HCT116 (cell line): ENCODE measurements around the gene CYSLTR2. TPM values are rescaled to one million over a fixed set of nuclear protein-coding genes. Genes with fewer than 3 reads are reported as not detected.

Experiments used
- ATAC-seq: fragments of 200-7000 bp; cut with Tn5 transposase; 2 replicates; pipeline ENCODE4 v1.9.1; 2020; ENCODE audit warnings: mild to moderate bottlenecking, moderate library complexity
- BruUV-seq: library from RNA; stranded (reverse); fragments of 400-500 nt; replicated peaks from 2 replicates; lab custom pipeline; 2021; lab: Mats Ljungman, UMichigan
- CTCF ChIA-PET: fragments of 300-600 bp; sonication (Branson Sonifier 250); formaldehyde crosslinking; loops from one replicate; lab custom pipeline; 2021; ENCODE audit warnings: antibody characterized with exemption; lab: Charles Lee
- POLR2A ChIA-PET: fragments of 300-600, 350-600 bp; sonication (Branson Sonifier 250); formaldehyde crosslinking; loops from one replicate; lab custom pipeline; 2021; ENCODE audit warnings: antibody characterized with exemption; lab: Charles Lee
- RAD21 ChIA-PET, 2 experiments: fragments of 300-600 bp; sonication (Branson Sonifier 250); formaldehyde crosslinking; loops; one replicate each; lab custom pipeline; 2023; ENCODE audit warnings: low total read pairs in 2 of 2; ENCODE audit not compliant: uncharacterized antibody in 2 of 2, unreplicated experiment in 2 of 2, low non-redundant PET in 1 of 2; lab: Charles Lee
- DNase-seq: peaks from one replicate; pipeline ENCODE4 v3.0.0-alpha.2; 2010; ENCODE audit warnings: low read depth, low spot score
- H2AFZ ChIP-seq: fragments of 200-600 bp; shearing (Covaris generic), sonication (generic); 2 replicates; pipeline ENCODE4 v1.6.1; 2017; ENCODE audit warnings: low read depth, mixed run types, mixed read lengths, antibody characterized with exemption, low read length; ENCODE audit not compliant: poor library complexity, severe bottlenecking
- H3K27ac ChIP-seq: 2 replicates; pipeline ENCODE4 v1.5.1; 2012; ENCODE audit warnings: low read depth, low read length
- H3K27me3 ChIP-seq: fragments of 200-600 bp; sonication (generic); 2 replicates; pipeline ENCODE4 v1.6.1; 2016; ENCODE audit warnings: mixed run types, low read length, mixed read lengths; ENCODE audit not compliant: insufficient read depth
- H3K36me3 ChIP-seq, 2 experiments: fragments of 200-500 bp in 1 of 2; fragments of 200-600 bp in 1 of 2; sonication (Bioruptor generic) in 1 of 2; sonication (generic) in 1 of 2; 2 replicates each; pipeline versions ENCODE4 v1.5.1 to v1.6.1; 2014 to 2016; ENCODE audit warnings: low read length in 2 of 2, inconsistent platforms in 1 of 2, mixed read lengths in 1 of 2, mixed run types in 1 of 2; ENCODE audit not compliant: insufficient read depth in 2 of 2, control insufficient read depth in 1 of 2
- H3K4me1 ChIP-seq, 2 experiments: fragments of 200-600 bp in 1 of 2; sonication (generic) in 1 of 2; 2 replicates each; pipeline versions ENCODE4 v1.5.1 to v1.6.1; 2012 to 2017; ENCODE audit warnings: low read length in 2 of 2, inconsistent platforms in 1 of 2, mild to moderate bottlenecking in 1 of 2, mixed read lengths in 1 of 2, mixed run types in 1 of 2, moderate library complexity in 1 of 2; ENCODE audit not compliant: insufficient read depth in 2 of 2, control insufficient read depth in 1 of 2
- H3K4me2 ChIP-seq: fragments of 200-600 bp; sonication (generic); 2 replicates; pipeline ENCODE4 v1.6.1; 2017; ENCODE audit warnings: mixed run types, low read length, mixed read lengths
- H3K4me3 ChIP-seq, 2 experiments: fragments of 200-600 bp in 1 of 2; sonication (generic) in 1 of 2; replicated peaks in 1 of 2; 2 replicates each; pipeline ENCODE4 v1.5.1; 2011 to 2016; ENCODE audit warnings: low read length in 2 of 2, control low read depth in 1 of 2, low read depth in 1 of 2, mild to moderate bottlenecking in 1 of 2, mixed read lengths in 1 of 2, mixed run types in 1 of 2
- H3K79me2 ChIP-seq: fragments of 200-600 bp; sonication (generic); 2 replicates; pipeline ENCODE4 v1.6.1; 2017; ENCODE audit warnings: mild to moderate bottlenecking, mixed run types, low read length, moderate library complexity, mixed read lengths; ENCODE audit not compliant: insufficient read depth
- H3K9ac ChIP-seq: fragments of 200-600 bp; sonication (generic); 2 replicates; pipeline ENCODE4 v1.6.1; 2016; ENCODE audit warnings: low read length, mixed read lengths
- H3K9me2 ChIP-seq: fragments of 200-600 bp; sonication (generic), shearing (Covaris generic); 2 replicates; pipeline ENCODE4 v1.6.1; 2017; ENCODE audit warnings: mixed run types, mild to moderate bottlenecking, moderate library complexity; ENCODE audit not compliant: insufficient read depth
- H3K9me3 ChIP-seq, 2 experiments: fragments of 200-500 bp in 1 of 2; fragments of 200-600 bp in 1 of 2; sonication (Bioruptor generic) in 1 of 2; sonication (generic) in 1 of 2; 2 replicates each; pipeline ENCODE4 v1.6.1; 2014 to 2017; ENCODE audit warnings: low read length in 2 of 2, mixed read lengths in 2 of 2, inconsistent platforms in 1 of 2, low read depth in 1 of 2, mild to moderate bottlenecking in 1 of 2, mixed run types in 1 of 2, moderate library complexity in 1 of 2; ENCODE audit not compliant: control insufficient read depth in 1 of 2, insufficient read depth in 1 of 2
- H4K20me1 ChIP-seq: fragments of 200-600 bp; sonication (generic), shearing (Covaris generic); 2 replicates; pipeline ENCODE4 v1.6.1; 2017; ENCODE audit warnings: mixed run types, mild to moderate bottlenecking, moderate library complexity; ENCODE audit not compliant: insufficient read depth
- CBX3 ChIP-seq: IDR thresholded peaks from 2 replicates; pipeline ENCODE4 v1.6.1; 2012; ENCODE audit warnings: low read depth
- CEBPB ChIP-seq: IDR thresholded peaks from 2 replicates; pipeline ENCODE4 v1.6.1; 2012; ENCODE audit warnings: low read depth
- EGR1 ChIP-seq: IDR thresholded peaks from 2 replicates; pipeline ENCODE4 v1.6.1; 2012; ENCODE audit warnings: low read depth
- ELF1 ChIP-seq: IDR thresholded peaks from 2 replicates; pipeline ENCODE4 v1.6.1; 2012; ENCODE audit warnings: low read depth, borderline replicate concordance
- EZH2 ChIP-seq: fragments of 200-600 bp; sonication (generic); IDR thresholded peaks from 2 replicates; pipeline ENCODE4 v1.6.1; 2017; ENCODE audit warnings: antibody characterized with exemption, mixed run types
- FOSL1 ChIP-seq: IDR thresholded peaks from 2 replicates; pipeline ENCODE4 v1.6.1; 2012; ENCODE audit warnings: low read depth
- JUND ChIP-seq: IDR thresholded peaks from 2 replicates; pipeline ENCODE4 v1.6.1; 2012
- POLR2A ChIP-seq: IDR thresholded peaks from 2 replicates; pipeline ENCODE4 v1.7.0; 2011; ENCODE audit warnings: borderline replicate concordance; ENCODE audit not compliant: insufficient read depth, insufficient read length; ENCODE audit errors: extremely low read depth
- POLR2AphosphoS5 ChIP-seq: IDR thresholded peaks from 2 replicates; pipeline ENCODE4 v1.6.1; 2011; ENCODE audit warnings: mild to moderate bottlenecking, low read depth, low read length, moderate library complexity
- RAD21 ChIP-seq: IDR thresholded peaks from 2 replicates; pipeline ENCODE4 v1.6.1; 2012; ENCODE audit warnings: low read depth, mild to moderate bottlenecking
- SIN3A ChIP-seq: IDR thresholded peaks from 2 replicates; pipeline ENCODE4 v1.6.1; 2012; ENCODE audit warnings: low read depth
- SP1 ChIP-seq: IDR thresholded peaks from 2 replicates; pipeline ENCODE4 v1.6.1; 2012; ENCODE audit warnings: low read depth
- SRF ChIP-seq: IDR thresholded peaks from 2 replicates; pipeline ENCODE4 v1.6.1; 2012; ENCODE audit warnings: low read depth
- YY1 ChIP-seq: IDR thresholded peaks from 2 replicates; pipeline ENCODE4 v1.6.1; 2011; ENCODE audit warnings: low read length, low read depth, moderate library complexity, mild to moderate bottlenecking; ENCODE audit not compliant: insufficient replicate concordance; ENCODE audit errors: extremely low read depth
- ZFX ChIP-seq: fragments of 450-650 bp; IDR thresholded peaks from 2 replicates; pipeline ENCODE4 v1.6.1; 2017
- intact Hi-C: fragments of 100-400 bp; cut with micrococcal nuclease; formaldehyde crosslinking; loops from 2 replicates; pipeline ENCODE4 v1.10.0; 2022
- total RNA-seq: library from RNA; stranded (reverse); gene quantifications from one replicate; pipeline ENCODE4 v1.2.1, GENCODE V29; 2021; ENCODE audit not compliant: unreplicated experiment
- TF ChIP-seq, protein P1 (sequence below), 3 experiments: fragments of 200-600 bp in 1 of 3; sonication (generic) in 1 of 3; IDR thresholded peaks in 2 of 3; conservative IDR thresholded peaks in 1 of 3; 2 replicates each; pipeline ENCODE4 v1.5.1; 2012 to 2017; ENCODE audit warnings: low read depth in 2 of 3, low read length in 2 of 3, antibody characterized with exemption in 1 of 3, borderline replicate concordance in 1 of 3, control low read depth in 1 of 3, mild to moderate bottlenecking in 1 of 3, mixed read lengths in 1 of 3, mixed run types in 1 of 3, moderate library complexity in 1 of 3; ENCODE audit not compliant: insufficient read depth in 1 of 3
- TF ChIP-seq, protein P2 (sequence below): IDR thresholded peaks from 2 replicates; pipeline ENCODE4 v1.6.1; 2012

Gene CYSLTR2
- total RNA-seq, 1 experiment from 2014 or later = not detected

DNA sequence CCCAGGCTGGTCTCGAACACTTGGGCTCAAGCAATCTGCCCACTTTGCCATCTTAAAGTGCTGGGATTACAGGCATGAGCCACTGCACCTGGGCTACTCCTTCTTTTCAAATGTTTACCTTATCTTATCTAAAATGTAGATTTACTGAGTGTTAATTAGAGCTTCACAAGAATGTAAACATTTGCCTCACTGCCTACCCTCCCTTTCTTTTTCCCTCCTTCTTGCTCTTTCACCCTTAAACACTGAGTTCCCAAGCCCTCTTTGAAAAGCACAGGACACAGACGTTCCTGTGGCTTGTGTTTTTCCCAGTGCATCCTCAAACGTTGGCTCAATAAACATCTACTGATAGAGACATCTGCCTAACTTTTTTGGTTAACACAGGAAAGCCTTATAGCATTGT is 32.7 kb upstream of the CYSLTR2 start:
- ATAC-seq = no peak

DNA sequence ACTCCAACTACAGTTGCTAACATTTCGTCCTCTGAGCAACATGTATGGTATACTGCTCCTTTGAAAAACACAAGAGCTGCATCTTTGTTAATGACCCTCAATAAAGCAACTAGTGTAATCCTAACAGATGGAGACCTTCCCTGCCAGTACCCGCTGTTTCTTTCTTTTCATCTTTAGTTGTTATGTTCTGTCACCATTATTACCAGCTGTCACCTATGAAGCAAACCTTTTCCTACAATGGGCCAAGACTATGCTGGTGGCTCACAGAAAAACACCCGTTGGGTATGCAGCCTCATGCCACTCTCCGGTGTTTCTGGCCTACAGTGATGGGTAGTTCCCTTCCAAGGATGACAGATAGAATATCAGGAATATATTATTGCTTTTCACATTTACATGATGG is 29.7 kb upstream of the CYSLTR2 start:
- peaks cover 0 to 8% of the 10 kb centered on the region in 2 experiments; a peak in 3 of 4 replicates for H3K9me3 ChIP-seq
- no peaks in the 10 kb centered on the region for H3K27me3 ChIP-seq
- H3K4me3 ChIP-seq = no peak overlapping the region
- no peaks in the 10 kb centered on the region for H3K79me2 ChIP-seq
- H3K4me1 ChIP-seq = no peaks in the 10 kb centered on the region
- intact Hi-C loops = no loop called here
- BruUV-seq = no TSS peak
- H3K4me2 ChIP-seq = no peak overlapping the region
- no peaks in the 10 kb centered on the region for H4K20me1 ChIP-seq
- ChIA-PET RAD21 (no interaction called here), POLR2A (no interaction called here), CTCF (no interaction called here)
- H3K9ac ChIP-seq = no peak overlapping the region
- no peak overlapping the region for H3K27ac ChIP-seq
- H3K9me2 ChIP-seq = no peaks in the 10 kb centered on the region
- DNase-seq = no peak
- H2AFZ ChIP-seq = no peak overlapping the region
- no peaks in the 10 kb centered on the region for H3K36me3 ChIP-seq
- no peak for ATAC-seq
- TF ChIP-seq SRF (no peak), ZFX (no peak), YY1 (no peak), POLR2A (no peak), JUND (no peak), EZH2 (no peak), RAD21 (no peak), SP1 (no peak), CBX3 (no peak), EGR1 (no peak)
- TF ChIP-seq, protein P1, sequence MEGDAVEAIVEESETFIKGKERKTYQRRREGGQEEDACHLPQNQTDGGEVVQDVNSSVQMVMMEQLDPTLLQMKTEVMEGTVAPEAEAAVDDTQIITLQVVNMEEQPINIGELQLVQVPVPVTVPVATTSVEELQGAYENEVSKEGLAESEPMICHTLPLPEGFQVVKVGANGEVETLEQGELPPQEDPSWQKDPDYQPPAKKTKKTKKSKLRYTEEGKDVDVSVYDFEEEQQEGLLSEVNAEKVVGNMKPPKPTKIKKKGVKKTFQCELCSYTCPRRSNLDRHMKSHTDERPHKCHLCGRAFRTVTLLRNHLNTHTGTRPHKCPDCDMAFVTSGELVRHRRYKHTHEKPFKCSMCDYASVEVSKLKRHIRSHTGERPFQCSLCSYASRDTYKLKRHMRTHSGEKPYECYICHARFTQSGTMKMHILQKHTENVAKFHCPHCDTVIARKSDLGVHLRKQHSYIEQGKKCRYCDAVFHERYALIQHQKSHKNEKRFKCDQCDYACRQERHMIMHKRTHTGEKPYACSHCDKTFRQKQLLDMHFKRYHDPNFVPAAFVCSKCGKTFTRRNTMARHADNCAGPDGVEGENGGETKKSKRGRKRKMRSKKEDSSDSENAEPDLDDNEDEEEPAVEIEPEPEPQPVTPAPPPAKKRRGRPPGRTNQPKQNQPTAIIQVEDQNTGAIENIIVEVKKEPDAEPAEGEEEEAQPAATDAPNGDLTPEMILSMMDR (IDR thresholded peaks at IDR 0.05 in 2 of 3, conservative IDR thresholded peaks at IDR 0.05 in 1 of 3; ENCODE audit: borderline replicate concordance in 1 of 3, insufficient read depth in 1 of 3, low read depth in 2 of 3, low read length in 2 of 3) = no peak

More for the DNA sequence above, 32.7 kb upstream of the CYSLTR2 start:
- H3K9me3 ChIP-seq = peaks cover 0 to 12% of the 10 kb centered on the region in 2 experiments; a peak in 3 of 4 replicates
- H3K4me1 ChIP-seq = no peaks in the 10 kb centered on the region
- no peaks in the 10 kb centered on the region for H3K9me2 ChIP-seq
- H3K27ac ChIP-seq = no peak overlapping the region
- no peak for DNase-seq
- H3K27me3 ChIP-seq = no peaks in the 10 kb centered on the region
- H3K36me3 ChIP-seq = no peaks in the 10 kb centered on the region
- intact Hi-C loops = no loop called here
- no TSS peak for BruUV-seq
- no peak overlapping the region for H3K9ac ChIP-seq
- ChIA-PET POLR2A (no interaction called here), RAD21 (no interaction called here), CTCF (no interaction called here)
- TF ChIP-seq FOSL1 (no peak), EZH2 (no peak), POLR2AphosphoS5 (no peak), ZFX (no peak), JUND (no peak), CEBPB (no peak), SIN3A (no peak), ELF1 (no peak), SP1 (no peak)
- TF ChIP-seq, protein P2, sequence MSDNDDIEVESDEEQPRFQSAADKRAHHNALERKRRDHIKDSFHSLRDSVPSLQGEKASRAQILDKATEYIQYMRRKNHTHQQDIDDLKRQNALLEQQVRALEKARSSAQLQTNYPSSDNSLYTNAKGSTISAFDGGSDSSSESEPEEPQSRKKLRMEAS = no peak
- TF ChIP-seq, protein P1 (IDR thresholded peaks at IDR 0.05 in 2 of 3, conservative IDR thresholded peaks at IDR 0.05 in 1 of 3; ENCODE audit: borderline replicate concordance in 1 of 3, insufficient read depth in 1 of 3, low read depth in 2 of 3, low read length in 2 of 3) = no peak
- H3K4me2 ChIP-seq = no peak overlapping the region
- H3K79me2 ChIP-seq = no peaks in the 10 kb centered on the region
- no peak overlapping the region for H3K4me3 ChIP-seq
- no peaks in the 10 kb centered on the region for H4K20me1 ChIP-seq
- no peak overlapping the region for H2AFZ ChIP-seq
